Fibroblast of mammary gland (primary cell): ENCODE results near the gene OTOS.

Source experiments
- DNase-seq: peaks from one replicate; pipeline ENCODE4 v3.0.0-alpha.2; 2010; ENCODE audit warnings: low read depth
- H3K4me3 ChIP-seq: 2 replicates; pipeline ENCODE4 v1.5.1; 2011; ENCODE audit warnings: low read depth, mild to moderate bottlenecking, low read length, moderate library complexity; ENCODE audit not compliant: control insufficient read depth
- CTCF ChIP-seq: conservative IDR thresholded peaks from 2 replicates; pipeline ENCODE4 v1.5.1; 2011; ENCODE audit warnings: low read depth, low read length, inconsistent platforms; ENCODE audit not compliant: control insufficient read depth, insufficient read depth

Gene OTOS

GRCh38 chr2:240142256-240142775 lies 1.9 kb upstream of the OTOS start:
- H3K4me3 ChIP-seq, result no peak overlapping the region
- no peak for TF ChIP-seq CTCF
- DNase-seq, result no peak

- no peak overlapping the region for H3K4me3 ChIP-seq
- no peak for TF ChIP-seq CTCF
Measured at GRCh38 chr2:240141736-240142135, 1.3 kb upstream of the OTOS start.

GRCh38 chr2:240140920-240141319 lies 462 bp upstream of the OTOS start:
- no peak for TF ChIP-seq CTCF
- DNase-seq, result no peak
- no peak overlapping the region for H3K4me3 ChIP-seq

More at GRCh38 chr2:240141736-240142135, 1.3 kb upstream of the OTOS start:
- no peak for DNase-seq

GRCh38 chr2:240139666-240140393 lies 628 bp downstream of the OTOS start:
- no peak for DNase-seq
- TF ChIP-seq CTCF, result no peak
- H3K4me3 ChIP-seq, result no peak overlapping the region

GRCh38 chr2:240139011-240139441 lies 1.4 kb downstream of the OTOS start:
- no peak for DNase-seq
- H3K4me3 ChIP-seq, result no peak overlapping the region
- no peak for TF ChIP-seq CTCF

GRCh38 chr2:240138254-240138984 lies 2.0 kb downstream of the OTOS start:
- peak; percentile 18 for DNase-seq
- no peak for TF ChIP-seq CTCF
- no peak overlapping the region for H3K4me3 ChIP-seq
